IMR-90 (cell line): ENCODE measurements around the gene KAZN. TPM values are rescaled to one million over a fixed set of nuclear protein-coding genes. Genes with fewer than 3 reads are reported as not detected.

Source experiments
- ATAC-seq: fragments of 200-7000 bp; cut with Tn5 transposase; 2 replicates; pipeline ENCODE4 v1.9.1; 2020; ENCODE audit warnings: low read depth, mild to moderate bottlenecking, moderate library complexity
- BruUV-seq: library from RNA; stranded (reverse); fragments of 400-500 nt; replicated peaks from 2 replicates; lab custom pipeline; 2021; lab: Mats Ljungman, UMichigan
- CTCF ChIA-PET: fragments of 300-600 bp; formaldehyde crosslinking; extraction: SDS; loops from one replicate; lab custom pipeline; 2021; ENCODE audit warnings: antibody characterized with exemption; lab: Yijun Ruan, JAX
- POLR2A ChIA-PET: fragments of 300-600 bp; sonication (Branson Sonifier 250); formaldehyde crosslinking; loops from one replicate; lab custom pipeline; 2022; ENCODE audit warnings: antibody characterized with exemption; ENCODE audit not compliant: unreplicated experiment; lab: Charles Lee
- DNase-seq: peaks from one replicate; pipeline ENCODE4 v3.0.0; 2013
- H2AFZ ChIP-seq: replicated peaks from 2 replicates; pipeline ENCODE3; 2013; ENCODE audit warnings: low read length, mild to moderate bottlenecking; ENCODE audit not compliant: poor library complexity
- H2AK5ac ChIP-seq: 2 replicates; pipeline ENCODE4 v1.6.1; 2013; ENCODE audit warnings: low read depth, low read length, inconsistent platforms
- H2AK9ac ChIP-seq: replicated peaks from 2 replicates; pipeline ENCODE3; 2013; ENCODE audit warnings: mild to moderate bottlenecking, low read depth, low read length, moderate library complexity; ENCODE audit not compliant: poor library complexity
- H2BK120ac ChIP-seq: 2 replicates; pipeline ENCODE4 v1.6.1; 2013; ENCODE audit warnings: low read depth, low read length, inconsistent platforms
- H2BK15ac ChIP-seq: 3 replicates; pipeline ENCODE4 v1.6.1; 2013; ENCODE audit warnings: low read depth, low read length, inconsistent platforms
- H2BK20ac ChIP-seq: 2 replicates; pipeline ENCODE4 v1.6.1; 2013; ENCODE audit warnings: low read depth, mild to moderate bottlenecking, inconsistent platforms, low read length, moderate library complexity
- H2BK5ac ChIP-seq: 2 replicates; pipeline ENCODE4 v1.6.1; 2013; ENCODE audit warnings: mild to moderate bottlenecking, low read depth, low read length, inconsistent platforms; ENCODE audit not compliant: poor library complexity, severe bottlenecking
- H3K14ac ChIP-seq: replicated peaks from 2 replicates; pipeline ENCODE4 v1.6.1; 2013; ENCODE audit warnings: low read depth, low read length, inconsistent platforms
- H3K18ac ChIP-seq: 2 replicates; pipeline ENCODE4 v1.6.1; 2013; ENCODE audit warnings: low read depth, low read length, control low read depth
- H3K23ac ChIP-seq: 2 replicates; pipeline ENCODE4 v1.6.1; 2013; ENCODE audit warnings: low read depth, low read length, inconsistent platforms
- H3K27ac ChIP-seq: 2 replicates; pipeline ENCODE4 v1.5.1; 2013; ENCODE audit warnings: mild to moderate bottlenecking, control low read depth, low read length; ENCODE audit not compliant: insufficient read depth
- H3K27me3 ChIP-seq: 2 replicates; pipeline ENCODE4 v1.6.1; 2013; ENCODE audit warnings: low read length; ENCODE audit not compliant: control insufficient read depth, insufficient read depth
- H3K36me3 ChIP-seq: 2 replicates; pipeline ENCODE4 v1.6.1; 2013; ENCODE audit warnings: low read length, mixed read lengths; ENCODE audit not compliant: control insufficient read depth, insufficient read depth
- H3K4ac ChIP-seq: 2 replicates; pipeline ENCODE4 v1.6.1; 2013; ENCODE audit warnings: low read depth, low read length, inconsistent platforms
- H3K4me1 ChIP-seq: 2 replicates; pipeline ENCODE4 v1.6.1; 2013; ENCODE audit warnings: low read length, mixed read lengths; ENCODE audit not compliant: control insufficient read depth, insufficient read depth
- H3K4me2 ChIP-seq: 2 replicates; pipeline ENCODE4 v1.6.1; 2013; ENCODE audit warnings: low read depth, mild to moderate bottlenecking, control low read depth, low read length, moderate library complexity
- H3K4me3 ChIP-seq: 2 replicates; pipeline ENCODE4 v1.5.1; 2013; ENCODE audit warnings: low read depth, mild to moderate bottlenecking, control low read depth, low read length, moderate library complexity; ENCODE audit not compliant: insufficient read depth
- H3K56ac ChIP-seq: 2 replicates; pipeline ENCODE4 v1.6.1; 2013; ENCODE audit warnings: low read length, inconsistent platforms; ENCODE audit not compliant: insufficient read depth; ENCODE audit errors: extremely low read depth
- H3K79me1 ChIP-seq, 2 experiments: 2 replicates each; pipeline ENCODE4 v1.6.1; 2013; ENCODE audit warnings: low read length in 2 of 2, inconsistent platforms in 1 of 2, low read depth in 1 of 2
- H3K9ac ChIP-seq: 2 replicates; pipeline ENCODE4 v1.6.1; 2013; ENCODE audit warnings: low read depth, low read length, control low read depth
- H3K9me1 ChIP-seq: 2 replicates; pipeline ENCODE4 v1.6.1; 2013; ENCODE audit warnings: low read length, inconsistent platforms; ENCODE audit not compliant: insufficient read depth
- H3K9me3 ChIP-seq: 2 replicates; pipeline ENCODE4 v1.6.1; 2013; ENCODE audit warnings: low read length; ENCODE audit not compliant: control insufficient read depth, insufficient read depth
- H4K20me1 ChIP-seq: 2 replicates; pipeline ENCODE4 v1.6.1; 2013; ENCODE audit warnings: low read length, inconsistent platforms; ENCODE audit not compliant: insufficient read depth
- H4K5ac ChIP-seq: 2 replicates; pipeline ENCODE4 v1.6.1; 2013; ENCODE audit warnings: mild to moderate bottlenecking, low read depth, low read length, control low read depth
- H4K8ac ChIP-seq, 2 experiments: 2 replicates each; pipeline ENCODE4 v1.6.1; 2013; ENCODE audit warnings: low read depth in 2 of 2, low read length in 2 of 2, control low read depth in 1 of 2, inconsistent platforms in 1 of 2
- H4K91ac ChIP-seq: 2 replicates; pipeline ENCODE4 v1.6.1; 2013; ENCODE audit warnings: low read depth, low read length, inconsistent platforms; ENCODE audit not compliant: insufficient read depth
- CHD1 ChIP-seq: IDR thresholded peaks from 2 replicates; pipeline ENCODE4 v1.6.1; 2012; ENCODE audit warnings: low read depth, low read length, improper control_type of control experiment
- RAD21 ChIP-seq: IDR thresholded peaks from 2 replicates; pipeline ENCODE4 v1.6.1; 2012; ENCODE audit warnings: low read length, improper control_type of control experiment
- SMC3 ChIP-seq: fragments of 150-350 bp; IDR thresholded peaks from 2 replicates; pipeline ENCODE4 v1.6.1; 2016; ENCODE audit warnings: low read depth, mild to moderate bottlenecking, antibody characterized with exemption, low read length, moderate library complexity
- WGBS, 2 experiments: methylation state at CpG; one replicate each; pipeline versions ENCODE4 v1.1.5 to v1.1.7; 2013; ENCODE audit warnings: missing lambda C conversion rate in 2 of 2; ENCODE audit not compliant: insufficient read length in 1 of 2; ENCODE audit errors: extremely low coverage in 2 of 2; 5-methylcytosine and 5-hydroxymethylcytosine counted together
- dilution Hi-C: fragments of 300-500 bp; cut with HindIII; formaldehyde crosslinking; loops from one replicate; pipeline ENCODE4 v1.14.3; 2018; ENCODE audit warnings: low sequenced_read_pairs; ENCODE audit not compliant: unreplicated experiment
- in situ Hi-C: fragments of 300-500 bp; cut with MboI; formaldehyde crosslinking; loops from 3 replicates; pipeline ENCODE4 v1.14.3; 2019; ENCODE audit warnings: low sequenced_read_pairs, inconsistent platforms, mixed read lengths
- intact Hi-C: fragments of 100-400 bp; cut with micrococcal nuclease; formaldehyde crosslinking; loops from 2 replicates; pipeline ENCODE4 v1.10.0; 2022
- polyA plus RNA-seq, 3 experiments: library from polyadenylated mRNA; depleted of rRNA; stranded (reverse); fragments of >200 nt; gene quantifications; 2 replicates each; pipeline ENCODE4 v1.2.3, GENCODE V29; 2012; ENCODE audit warnings: low replicate concordance in 1 of 3
- total RNA-seq: library from RNA; depleted of rRNA; stranded (reverse); fragments of >200 nt; gene quantifications from 2 replicates; pipeline ENCODE4 v1.2.3, GENCODE V29; 2012

The KAZN gene
- total and polyA plus RNA-seq, 2 of the 4 experiments (the other 2 are of a cell fraction) = 5.2 to 10.5 TPM

GRCh38 chr1:14955976-14956375 is 357.5 kb downstream of the KAZN start:
- Histone ChIP-seq H3K27me3 (no peaks in the 10 kb centered on the region), H2AFZ (no peak overlapping the region), H3K56ac (no peak overlapping the region), H3K27ac (no peak overlapping the region), H4K20me1 (peaks cover 25% of the 10 kb centered on the region), H3K23ac (no peak overlapping the region), H3K4me3 (no peak overlapping the region), H3K9me3 (peaks cover 4% of the 10 kb centered on the region), H3K36me3 (peaks cover 17% of the 10 kb centered on the region), H3K79me1 (peaks cover 14 to 90% of the 10 kb centered on the region in 2 experiments), H3K9ac (no peak overlapping the region), H2AK9ac (no peak overlapping the region), H3K4me2 (no peak overlapping the region), H3K9me1 (peaks cover 26% of the 10 kb centered on the region), H2BK20ac (no peak overlapping the region), H4K91ac (no peak overlapping the region), H4K5ac (no peak overlapping the region), H2BK120ac (no peak overlapping the region), H3K14ac (no peak overlapping the region), H3K4me1 (peaks cover 12% of the 10 kb centered on the region), H4K8ac (no peak overlapping the region), H3K18ac (no peak overlapping the region), H3K4ac (no peak overlapping the region), H2AK5ac (no peak overlapping the region), H2BK15ac (no peak overlapping the region), H2BK5ac (no peak overlapping the region)
- ATAC-seq = no peak
- in situ Hi-C loops = no loop called here
- dilution Hi-C loops = no loop called here
- WGBS, 2 experiments = no CpG with 5 or more reads among the region's 4 CpGs
- no TSS peak for BruUV-seq
- intact Hi-C loops = no loop called here
- TF ChIP-seq RAD21 = no peak
- TF ChIP-seq CHD1 = no peak
- TF ChIP-seq SMC3 = no peak
- no peak for DNase-seq
- ChIA-PET POLR2A (no interaction called here), CTCF (no interaction called here)
